WERI-Rb-1 (cell line): ENCODE data around the gene ETV1.

ENCODE experiments used
- DNase-seq: peaks from one replicate; pipeline ENCODE4 v3.0.0-alpha.2; 2020
- H3K27ac ChIP-seq: fragments of 250-450 bp; sonication (Bioruptor Pico); 2 replicates; pipeline ENCODE4 v1.5.1; 2020; ENCODE audit warnings: mild to moderate bottlenecking, moderate library complexity
- H3K27me3 ChIP-seq: fragments of 250-450 bp; sonication (Bioruptor Pico); 2 replicates; pipeline ENCODE4 v1.5.1; 2021; ENCODE audit warnings: mild to moderate bottlenecking, low read depth, moderate library complexity; ENCODE audit not compliant: insufficient read depth, severe bottlenecking
- H3K36me3 ChIP-seq: fragments of 250-450 bp; sonication (Bioruptor Pico); 2 replicates; pipeline ENCODE4 v1.5.1; 2020; ENCODE audit warnings: mild to moderate bottlenecking, moderate library complexity
- H3K4me3 ChIP-seq: 2 replicates; pipeline ENCODE4 v1.5.1; 2011; ENCODE audit warnings: low read depth, mild to moderate bottlenecking, control low read depth, low read length
- H3K9me3 ChIP-seq: fragments of 250-450 bp; sonication (Bioruptor Pico); 2 replicates; pipeline ENCODE4 v1.5.1; 2021; ENCODE audit warnings: mild to moderate bottlenecking, moderate library complexity; ENCODE audit not compliant: severe bottlenecking
- TF ChIP-seq, protein P1 (sequence below): IDR thresholded peaks from 2 replicates; pipeline ENCODE4 v1.5.1; 2011; ENCODE audit warnings: low read depth, mild to moderate bottlenecking, control low read depth, inconsistent platforms, low read length

Gene ETV1

GRCh38 chr7:13955494-13955893 lies 34.0 kb downstream of the ETV1 start:
- no peaks in the 10 kb centered on the region for H3K27me3 ChIP-seq
- H3K36me3 ChIP-seq, result no peaks in the 10 kb centered on the region
- no peak overlapping the region for H3K4me3 ChIP-seq
- H3K27ac ChIP-seq, result no peak overlapping the region
- H3K9me3 ChIP-seq, result no peaks in the 10 kb centered on the region
- no peak for DNase-seq
- TF ChIP-seq, protein P1, sequence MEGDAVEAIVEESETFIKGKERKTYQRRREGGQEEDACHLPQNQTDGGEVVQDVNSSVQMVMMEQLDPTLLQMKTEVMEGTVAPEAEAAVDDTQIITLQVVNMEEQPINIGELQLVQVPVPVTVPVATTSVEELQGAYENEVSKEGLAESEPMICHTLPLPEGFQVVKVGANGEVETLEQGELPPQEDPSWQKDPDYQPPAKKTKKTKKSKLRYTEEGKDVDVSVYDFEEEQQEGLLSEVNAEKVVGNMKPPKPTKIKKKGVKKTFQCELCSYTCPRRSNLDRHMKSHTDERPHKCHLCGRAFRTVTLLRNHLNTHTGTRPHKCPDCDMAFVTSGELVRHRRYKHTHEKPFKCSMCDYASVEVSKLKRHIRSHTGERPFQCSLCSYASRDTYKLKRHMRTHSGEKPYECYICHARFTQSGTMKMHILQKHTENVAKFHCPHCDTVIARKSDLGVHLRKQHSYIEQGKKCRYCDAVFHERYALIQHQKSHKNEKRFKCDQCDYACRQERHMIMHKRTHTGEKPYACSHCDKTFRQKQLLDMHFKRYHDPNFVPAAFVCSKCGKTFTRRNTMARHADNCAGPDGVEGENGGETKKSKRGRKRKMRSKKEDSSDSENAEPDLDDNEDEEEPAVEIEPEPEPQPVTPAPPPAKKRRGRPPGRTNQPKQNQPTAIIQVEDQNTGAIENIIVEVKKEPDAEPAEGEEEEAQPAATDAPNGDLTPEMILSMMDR, result no peak

DNA sequence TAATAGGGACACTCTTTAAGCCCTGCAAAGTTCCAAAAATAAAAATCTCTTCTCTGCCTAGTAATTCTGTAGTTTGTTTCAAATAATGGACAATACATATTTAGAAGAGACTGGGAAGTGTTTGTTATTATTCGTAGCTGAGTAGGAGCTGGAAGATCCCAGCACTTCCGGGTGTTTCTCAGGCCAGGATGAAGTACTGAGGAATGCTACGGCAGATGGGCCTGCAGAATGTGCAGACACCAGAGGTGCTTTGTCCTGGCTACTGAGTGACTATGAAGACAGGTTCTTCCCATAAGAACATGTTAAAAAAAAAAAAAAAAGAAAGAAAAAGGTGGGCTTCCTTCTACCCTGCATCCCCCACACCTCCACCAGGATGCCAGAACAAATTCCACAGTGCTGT lies 36.1 kb downstream of the ETV1 start:
- Histone ChIP-seq H3K27me3 (no peaks in the 10 kb centered on the region), H3K9me3 (no peaks in the 10 kb centered on the region), H3K4me3 (no peak overlapping the region), H3K27ac (no peak overlapping the region), H3K36me3 (no peaks in the 10 kb centered on the region)
- TF ChIP-seq, protein P1, result no peak
- DNase-seq, result no peak

- no peak overlapping the region for H3K4me3 ChIP-seq
- no peaks in the 10 kb centered on the region for H3K9me3 ChIP-seq
- H3K27ac ChIP-seq, result no peak overlapping the region
- H3K36me3 ChIP-seq, result no peaks in the 10 kb centered on the region
- TF ChIP-seq, protein P1, result no peak
- no peaks in the 10 kb centered on the region for H3K27me3 ChIP-seq
- DNase-seq, result no peak
Observed at GRCh38 chr7:13952921-13953320, 36.5 kb downstream of the ETV1 start.

DNA sequence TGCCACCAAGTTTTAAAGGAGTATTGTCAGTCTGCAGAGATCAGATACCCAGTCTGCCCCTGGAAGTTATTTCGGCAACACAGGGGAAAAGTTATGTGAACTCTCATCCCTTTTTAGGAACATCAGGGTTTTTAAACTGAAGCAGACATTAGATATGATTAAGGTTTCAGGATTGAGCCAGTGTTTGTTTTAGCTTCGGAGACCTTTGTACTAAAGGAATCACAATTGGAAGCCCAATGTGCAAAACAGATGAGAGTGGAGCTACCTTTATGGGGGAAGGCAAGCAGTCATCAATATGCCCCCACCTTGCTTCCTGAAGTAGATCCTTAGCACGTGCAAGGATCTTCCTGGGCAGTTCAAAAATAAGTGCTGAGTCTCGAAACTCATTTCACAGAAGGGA lies 39.5 kb downstream of the ETV1 start:
- H3K36me3 ChIP-seq, result no peaks in the 10 kb centered on the region
- TF ChIP-seq, protein P1, result no peak
- no peaks in the 10 kb centered on the region for H3K9me3 ChIP-seq
- no peak overlapping the region for H3K4me3 ChIP-seq
- no peak overlapping the region for H3K27ac ChIP-seq
- H3K27me3 ChIP-seq, result no peaks in the 10 kb centered on the region
- DNase-seq, result no peak

DNA sequence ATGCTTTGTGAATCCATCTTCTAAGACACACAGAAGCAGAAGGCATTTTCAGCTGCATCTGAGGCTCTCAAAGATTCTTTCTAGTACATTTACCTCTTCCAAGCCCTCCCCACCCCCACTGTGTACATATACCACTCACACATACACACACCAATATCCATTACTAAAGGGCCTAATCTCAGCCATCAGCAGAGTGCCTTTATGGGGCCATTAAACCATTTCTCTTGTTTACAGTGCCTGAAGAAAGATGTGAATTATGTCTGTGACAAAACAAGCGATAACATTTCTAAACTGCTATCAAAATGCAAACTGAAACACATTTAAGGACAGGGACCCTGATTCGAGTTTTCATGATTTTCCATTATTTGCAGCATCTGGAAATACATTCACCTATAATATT lies 40.0 kb downstream of the ETV1 start:
- no peaks in the 10 kb centered on the region for H3K36me3 ChIP-seq
- TF ChIP-seq, protein P1, result no peak
- H3K27me3 ChIP-seq, result no peaks in the 10 kb centered on the region
- H3K9me3 ChIP-seq, result no peaks in the 10 kb centered on the region
- no peak overlapping the region for H3K27ac ChIP-seq
- no peak overlapping the region for H3K4me3 ChIP-seq
- no peak for DNase-seq

DNA sequence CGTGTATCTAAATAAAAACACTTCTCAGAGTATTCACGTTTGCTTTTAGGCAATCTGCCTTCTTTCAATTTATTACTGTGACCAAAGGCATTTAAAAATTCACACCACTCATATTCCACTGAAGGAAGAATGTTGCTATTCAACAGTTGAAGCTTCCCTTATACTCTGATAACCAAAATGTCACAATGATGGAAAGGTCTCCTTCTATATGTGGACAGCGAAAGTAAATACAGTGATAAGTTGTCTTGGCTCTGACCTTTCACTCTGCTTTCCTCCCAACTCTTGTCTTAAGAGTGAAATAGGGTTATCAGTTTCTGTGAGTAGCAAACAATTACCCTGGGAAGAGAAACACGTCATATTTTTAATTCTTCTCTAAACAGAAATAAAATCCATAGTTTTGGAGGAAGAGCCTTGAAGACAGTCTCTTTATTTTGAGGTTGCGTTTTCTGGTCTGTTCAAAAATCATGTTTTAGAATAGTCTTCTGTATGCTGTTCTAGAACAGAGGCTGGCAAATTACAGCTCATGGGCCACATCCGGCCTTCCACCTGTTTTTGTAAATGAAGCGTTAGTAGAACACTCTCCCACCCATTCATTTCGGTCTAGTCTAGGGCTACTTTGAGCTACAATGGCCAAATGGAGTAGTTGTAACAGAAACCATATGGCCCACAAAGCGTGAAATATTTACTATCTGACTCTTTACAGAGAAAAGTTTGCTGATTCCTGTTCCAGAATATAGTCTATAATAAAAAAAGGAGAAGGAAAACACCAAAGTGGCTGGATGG lies 41.3 kb downstream of the ETV1 start:
- H3K36me3 ChIP-seq, result no peaks in the 10 kb centered on the region
- H3K9me3 ChIP-seq, result no peaks in the 10 kb centered on the region
- DNase-seq, result no peak
- H3K4me3 ChIP-seq, result no peak overlapping the region
- TF ChIP-seq, protein P1, result no peak
- H3K27me3 ChIP-seq, result no peaks in the 10 kb centered on the region
- no peak overlapping the region for H3K27ac ChIP-seq
